HG02642 (cell line): ENCODE results near the gene EVL.
A peak's percentile ranks its signal among the peaks of the same experiment; 100 is the strongest.

ENCODE experiments used
- ATAC-seq: cut with Tn5 transposase; IDR thresholded peaks from one replicate; pipeline ENCODE4 v1.9.1; 2021; ENCODE audit warnings: mild to moderate bottlenecking; ENCODE audit not compliant: unreplicated experiment, poor library complexity

EVL gene

DNA sequence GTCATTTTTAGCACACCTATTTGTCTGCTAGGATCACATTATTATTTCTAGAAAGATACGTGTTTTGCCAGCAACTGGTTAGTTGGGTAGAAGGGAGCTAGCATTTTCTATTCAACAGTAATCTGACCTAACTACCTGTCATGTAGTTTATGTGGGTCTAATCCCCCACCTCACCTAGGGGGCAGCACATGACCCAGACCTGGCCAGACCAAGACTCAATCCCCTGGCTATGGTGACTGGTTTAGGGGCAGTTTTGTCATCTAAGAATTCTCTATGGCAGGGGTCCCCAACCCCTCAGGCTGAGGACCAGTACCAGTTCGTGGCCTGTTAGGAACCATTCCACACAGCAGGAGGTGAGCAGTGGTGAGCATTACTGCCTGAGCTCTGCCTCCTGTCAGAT lies 29.5 kb upstream of the EVL start:
- ATAC-seq = no peak

DNA sequence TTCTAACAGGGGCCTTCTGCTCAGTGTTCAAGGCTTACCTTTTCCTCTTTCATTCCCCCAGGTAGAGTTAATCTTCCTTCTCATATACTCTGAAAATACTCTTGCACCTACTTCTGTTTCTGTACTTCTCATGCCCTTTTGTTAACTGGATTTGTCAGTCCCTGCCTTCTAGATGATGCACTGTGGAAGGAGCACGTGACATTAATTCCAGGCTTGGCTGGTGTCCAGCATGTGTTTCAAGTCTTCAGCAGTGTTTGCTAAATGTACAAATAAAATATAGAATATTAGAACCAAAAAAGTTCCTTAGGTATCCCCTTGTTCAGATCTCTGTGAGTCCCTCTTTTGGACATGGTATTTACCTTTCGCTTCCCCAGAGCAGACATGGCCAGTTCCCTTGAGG lies 27.9 kb upstream of the EVL start:
- no peak for ATAC-seq

DNA sequence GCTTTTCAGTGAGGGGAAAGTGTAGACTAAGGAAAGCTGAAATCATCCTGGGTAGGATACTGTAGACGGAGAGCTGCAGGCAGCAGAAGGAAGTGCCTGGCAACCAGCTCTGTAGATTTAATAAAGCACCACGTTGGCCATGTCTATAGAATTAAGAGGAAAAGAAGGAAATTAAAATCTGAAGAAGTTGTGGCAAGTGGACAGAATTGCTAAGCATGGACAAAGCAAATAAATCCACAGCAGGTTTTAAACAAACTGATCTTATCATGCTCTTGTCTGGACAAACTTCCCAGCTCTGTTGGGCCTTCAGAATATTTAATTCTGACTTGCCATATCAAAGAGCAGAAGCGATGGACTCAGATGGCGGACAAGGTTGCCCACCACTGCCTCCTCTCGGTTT lies 27.2 kb upstream of the EVL start:
- no peak for ATAC-seq

DNA sequence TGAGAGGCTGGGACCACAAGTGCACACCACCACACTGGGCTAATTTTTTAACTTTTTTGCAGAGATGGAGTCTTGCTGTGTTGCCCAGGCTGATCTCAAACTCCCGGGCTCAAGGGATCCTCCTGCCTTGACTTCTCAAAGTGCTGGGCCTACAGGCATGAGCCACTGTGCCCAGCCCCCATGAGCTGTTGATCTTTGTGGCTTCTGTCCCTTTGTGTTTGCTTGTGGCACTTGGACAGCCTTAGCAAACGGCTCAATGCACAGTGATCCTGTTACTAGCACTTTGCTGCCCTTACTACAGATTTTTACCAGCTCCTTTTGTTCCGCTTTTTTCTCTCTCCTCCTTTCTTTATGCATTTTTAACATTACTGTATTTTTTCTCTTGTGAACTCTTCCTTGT lies 25.3 kb upstream of the EVL start:
- ATAC-seq = no peak

DNA sequence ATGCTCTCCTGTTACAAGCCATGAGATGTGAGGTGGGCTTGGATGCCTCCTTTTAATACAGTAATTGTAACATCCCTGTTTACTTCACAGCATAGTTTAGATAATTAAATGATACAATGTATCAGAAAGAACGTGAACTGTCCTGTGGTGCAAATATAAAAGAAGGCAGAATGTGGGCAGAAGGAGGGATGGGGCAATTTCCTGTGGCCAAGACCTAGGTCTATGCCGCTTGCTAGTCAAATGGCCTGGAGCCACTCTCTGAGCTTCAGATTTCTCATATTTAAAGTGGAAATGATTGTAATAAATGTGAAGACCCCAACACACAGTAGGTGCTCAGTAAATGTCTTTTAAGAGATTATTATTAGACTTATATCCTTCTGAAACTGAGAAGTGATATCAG lies 24.0 kb upstream of the EVL start:
- ATAC-seq = no peak

DNA sequence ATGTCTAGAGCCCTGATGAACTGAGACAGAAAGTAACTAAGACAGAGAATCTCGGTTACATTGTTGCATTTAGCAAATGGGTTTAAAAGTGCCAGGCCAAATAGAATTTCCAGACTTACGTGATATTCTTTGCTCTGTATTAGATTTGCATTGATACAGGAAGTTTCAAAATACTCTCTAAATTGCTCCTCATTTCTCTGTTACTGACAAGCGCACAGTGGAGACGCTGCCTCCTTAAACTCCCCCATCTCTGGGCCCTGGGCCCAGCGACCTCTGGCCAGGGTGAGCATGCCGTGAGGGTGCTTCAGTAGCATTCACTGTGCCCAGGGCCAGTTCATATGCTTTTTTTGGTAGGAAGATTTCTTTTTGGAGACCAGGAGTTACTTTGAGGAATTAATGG lies 22.9 kb upstream of the EVL start:
- ATAC-seq = no peak

DNA sequence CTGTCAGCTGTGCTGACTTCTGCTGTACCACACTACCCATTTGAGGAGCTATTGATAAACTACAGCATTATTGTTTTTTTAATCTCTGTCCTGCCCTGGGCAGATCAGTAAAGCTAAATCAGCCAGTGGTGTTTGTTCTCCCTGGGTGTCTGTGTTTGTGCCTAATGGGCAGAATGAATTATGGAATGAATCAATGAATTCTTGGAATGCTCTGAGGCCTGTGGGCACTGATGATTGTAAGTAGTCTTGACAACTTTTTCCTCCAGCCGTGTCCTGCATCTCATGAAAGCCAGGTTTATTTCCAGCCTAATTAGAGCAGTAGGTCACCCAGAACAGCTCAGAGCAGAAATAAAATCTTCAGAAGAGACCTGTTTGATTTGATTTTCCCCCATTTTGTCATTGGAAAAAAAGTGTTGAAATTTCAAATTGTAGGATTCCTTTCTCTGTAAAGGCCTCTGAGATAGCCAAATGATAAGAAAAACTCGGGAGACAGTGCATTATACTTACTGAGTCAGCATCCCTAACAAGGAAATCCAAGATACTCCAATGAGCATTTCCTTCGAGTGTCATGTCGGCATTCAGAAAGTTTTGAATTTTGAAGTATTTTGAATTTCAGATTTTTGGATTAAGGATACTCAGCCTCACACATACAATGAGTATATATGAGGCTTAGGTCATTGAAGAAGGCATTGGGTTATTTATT lies 19.4 kb upstream of the EVL start:
- ATAC-seq = no peak

DNA sequence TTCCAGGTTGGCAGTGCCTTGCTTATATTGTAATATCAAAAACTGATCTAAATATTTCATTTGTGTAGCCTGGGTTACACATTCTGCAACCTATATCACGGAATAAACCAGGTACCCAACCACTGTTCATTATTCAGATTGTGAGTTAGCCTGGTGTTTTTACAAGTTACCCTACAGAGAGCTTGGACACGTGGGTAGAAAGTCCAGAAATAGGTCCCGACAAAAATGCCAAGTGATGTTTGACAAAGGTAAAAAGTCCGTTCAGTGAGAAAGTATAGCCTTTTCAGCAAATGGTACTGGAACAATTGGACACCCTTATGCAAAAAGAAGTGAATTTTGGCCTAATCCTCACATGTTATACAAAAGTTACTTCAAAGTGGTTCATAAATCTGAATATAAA lies 17.6 kb upstream of the EVL start:
- ATAC-seq = no peak

DNA sequence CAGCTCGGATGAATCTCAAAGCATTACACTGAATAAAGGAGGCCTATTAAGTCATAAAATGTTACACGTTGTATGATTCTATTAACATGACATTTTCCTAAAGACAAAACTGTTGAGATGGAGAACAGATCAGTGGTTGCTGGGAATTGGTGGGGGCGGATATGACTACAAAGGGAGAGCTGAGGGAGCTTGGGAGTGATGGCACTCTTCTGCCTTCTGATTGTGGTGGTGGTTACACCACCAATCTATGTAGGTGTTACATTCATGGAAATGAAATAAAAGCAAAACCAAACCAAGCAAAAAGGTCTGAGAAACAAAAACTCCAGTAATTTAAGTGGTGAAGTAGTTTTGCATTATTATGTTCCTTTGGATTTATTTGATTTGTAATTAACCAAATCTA lies 16.4 kb upstream of the EVL start:
- no peak for ATAC-seq

DNA sequence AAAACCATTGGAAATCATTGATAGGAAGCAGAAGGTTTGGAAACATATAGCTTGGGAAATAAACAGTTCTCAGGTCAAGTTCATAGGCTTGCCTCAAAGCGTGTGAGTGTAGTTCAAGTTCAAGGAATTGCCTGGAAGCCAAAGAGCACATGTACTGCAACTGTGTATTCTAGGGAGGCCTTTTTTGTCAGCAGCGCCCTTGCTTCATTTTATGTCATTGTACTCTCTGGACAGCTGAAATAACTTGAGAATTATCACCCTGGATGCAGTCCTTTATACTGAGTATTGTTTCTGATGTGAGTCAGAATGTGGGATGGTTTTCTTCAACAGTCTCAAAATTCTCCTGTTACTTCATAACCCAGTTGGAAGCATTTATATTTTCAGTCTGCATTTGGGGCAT lies 16.0 kb upstream of the EVL start:
- no peak for ATAC-seq

DNA sequence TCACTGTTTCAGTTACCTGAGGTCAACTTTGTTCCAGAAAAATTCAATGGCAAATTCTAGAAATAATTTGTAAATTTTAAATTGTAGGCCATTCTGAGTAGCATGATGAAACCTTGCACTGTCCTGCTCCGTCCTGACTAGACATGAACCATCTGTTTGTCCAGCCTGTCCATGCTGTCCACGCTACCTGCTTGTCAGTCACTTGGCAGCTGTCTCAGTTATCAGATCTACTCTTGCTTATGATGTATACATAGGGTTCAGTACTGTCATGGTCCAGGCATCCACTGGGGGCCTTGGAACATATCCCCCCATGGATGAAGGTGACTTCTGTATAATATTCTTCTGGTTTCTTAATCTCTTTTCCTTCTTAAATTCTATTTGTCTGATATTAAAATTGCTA lies 14.1 kb upstream of the EVL start:
- ATAC-seq = no peak

DNA sequence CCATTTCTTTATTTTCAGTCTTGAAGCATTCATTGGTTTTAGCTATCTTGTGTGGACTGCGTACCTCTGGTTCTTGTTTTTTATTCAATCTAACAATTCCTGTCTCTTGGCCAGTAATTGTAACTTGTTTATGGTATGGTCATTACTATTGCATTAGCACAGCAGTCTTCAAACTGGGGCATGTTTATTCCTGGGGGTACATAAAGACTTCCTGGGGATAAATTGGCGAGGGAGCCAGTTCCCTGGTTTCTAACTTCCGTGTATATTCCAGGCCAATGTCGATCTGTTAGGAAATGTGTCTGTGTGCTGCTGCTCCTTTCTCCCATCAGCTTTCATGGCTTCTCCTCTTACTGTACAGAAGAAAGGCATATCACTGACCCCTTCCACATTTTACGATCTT lies 13.7 kb upstream of the EVL start:
- no peak for ATAC-seq

DNA sequence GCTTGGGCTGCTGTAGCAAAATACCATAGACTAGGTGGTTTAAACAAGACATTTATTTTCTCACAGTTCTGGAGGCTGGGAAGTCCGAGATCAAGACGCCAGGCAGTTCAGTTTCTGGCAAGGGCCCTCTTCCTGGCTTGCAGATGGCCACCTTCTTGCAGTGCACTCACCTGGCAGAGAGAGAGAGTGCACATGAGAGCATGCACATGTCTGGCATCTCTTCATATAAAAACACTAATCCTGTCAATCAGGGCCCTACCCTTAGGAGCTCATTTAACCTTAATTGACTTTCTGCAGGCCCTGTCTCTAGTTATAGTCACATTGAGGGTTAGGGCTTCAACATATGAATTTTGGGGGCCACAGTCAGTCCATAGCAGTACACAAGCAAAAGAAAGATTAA lies 12.4 kb upstream of the EVL start:
- ATAC-seq = no peak

DNA sequence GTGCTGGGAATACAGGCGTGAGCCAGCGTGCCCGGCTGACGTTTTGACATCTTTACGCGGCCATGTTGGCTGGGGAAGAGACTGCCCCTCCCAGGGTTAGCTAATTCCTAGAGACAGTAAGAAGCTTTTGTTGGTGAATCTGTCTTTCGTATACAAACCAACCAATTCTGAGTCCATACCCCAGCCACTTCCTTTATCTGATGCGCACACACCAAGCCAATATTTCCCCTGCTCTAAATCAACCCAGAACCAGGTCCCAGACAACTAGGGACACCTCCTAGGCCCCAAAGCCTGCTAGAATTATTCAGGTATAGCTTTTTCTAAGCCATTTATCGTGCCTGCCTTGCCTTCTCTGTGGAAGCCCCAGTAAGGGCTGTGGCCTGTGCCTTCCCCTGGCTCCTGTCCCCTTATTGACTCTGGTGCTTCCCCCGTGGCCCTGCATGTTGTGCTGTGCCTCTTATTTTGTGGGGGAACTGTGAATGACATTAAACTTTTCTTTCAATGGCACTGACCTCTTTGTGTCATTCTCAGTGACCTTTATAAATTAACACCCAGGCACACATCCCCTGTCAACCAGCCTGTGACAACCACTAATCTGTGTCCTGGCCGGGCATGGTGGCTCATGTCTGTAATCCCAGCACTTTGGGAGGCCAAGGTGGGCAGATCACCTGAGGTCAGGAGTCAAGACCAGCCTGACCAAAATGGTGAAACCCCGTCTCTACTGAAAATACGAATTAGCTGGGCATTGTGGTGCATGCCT lies 10.7 kb upstream of the EVL start:
- ATAC-seq = no peak

DNA sequence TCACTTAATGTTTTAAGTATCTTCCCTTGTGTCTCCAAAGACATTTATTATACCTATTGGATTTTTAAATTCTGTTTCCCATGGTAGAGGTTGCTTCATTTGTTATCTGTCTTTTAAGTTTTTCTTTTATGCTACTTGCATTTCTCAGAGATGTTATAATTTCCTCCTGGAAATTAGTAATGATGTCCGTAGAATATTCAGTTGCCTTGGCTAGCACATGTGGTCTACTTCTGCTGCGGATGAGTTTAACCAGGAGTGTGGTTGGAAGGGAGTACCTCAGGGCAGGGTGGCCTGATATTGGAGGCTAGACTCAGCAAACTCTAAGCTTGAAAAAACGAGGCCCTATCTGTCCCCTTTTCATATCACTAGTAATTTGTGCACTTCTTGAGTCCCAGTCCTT lies 8.8 kb upstream of the EVL start:
- ATAC-seq = no peak

DNA sequence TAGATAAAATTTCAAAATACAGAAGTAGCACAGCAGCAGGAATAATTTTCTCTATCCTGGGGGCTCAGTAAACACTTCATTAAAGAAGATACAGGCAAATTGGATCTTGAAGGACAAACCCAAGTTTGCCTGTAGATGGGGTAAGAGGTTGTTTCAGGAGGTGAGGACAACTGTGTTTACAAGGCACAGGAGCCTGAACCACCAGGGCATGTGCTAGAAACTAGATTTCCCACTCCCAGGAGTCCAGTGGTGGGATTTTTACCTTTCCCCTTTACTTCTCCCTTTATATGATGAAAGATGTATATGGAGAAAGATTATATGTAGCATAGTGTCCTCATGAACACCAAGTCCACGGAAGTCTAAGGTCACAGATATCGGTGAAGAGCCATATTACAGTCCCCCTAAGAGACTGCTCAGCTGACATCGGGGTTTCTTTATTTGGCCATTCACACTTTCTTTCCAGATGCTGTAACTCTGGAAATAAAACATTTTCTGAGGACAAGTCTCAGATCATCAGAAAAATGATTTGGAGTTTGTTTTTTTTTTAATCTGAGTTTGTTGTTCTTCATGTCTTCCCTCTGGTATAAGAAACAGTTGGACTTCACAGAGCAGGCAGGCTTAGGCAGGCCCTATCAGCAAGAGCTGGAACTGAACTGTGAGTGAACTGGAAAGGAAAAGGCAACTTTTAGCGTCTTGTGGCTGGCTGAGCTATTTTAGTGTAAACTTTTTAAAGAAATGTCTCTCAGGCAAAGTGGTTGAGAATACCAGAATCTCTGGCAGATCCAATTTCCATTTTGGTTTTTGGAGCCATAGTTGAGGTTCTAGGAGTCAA lies 8.0 kb upstream of the EVL start:
- peak; percentile 48 for ATAC-seq

DNA sequence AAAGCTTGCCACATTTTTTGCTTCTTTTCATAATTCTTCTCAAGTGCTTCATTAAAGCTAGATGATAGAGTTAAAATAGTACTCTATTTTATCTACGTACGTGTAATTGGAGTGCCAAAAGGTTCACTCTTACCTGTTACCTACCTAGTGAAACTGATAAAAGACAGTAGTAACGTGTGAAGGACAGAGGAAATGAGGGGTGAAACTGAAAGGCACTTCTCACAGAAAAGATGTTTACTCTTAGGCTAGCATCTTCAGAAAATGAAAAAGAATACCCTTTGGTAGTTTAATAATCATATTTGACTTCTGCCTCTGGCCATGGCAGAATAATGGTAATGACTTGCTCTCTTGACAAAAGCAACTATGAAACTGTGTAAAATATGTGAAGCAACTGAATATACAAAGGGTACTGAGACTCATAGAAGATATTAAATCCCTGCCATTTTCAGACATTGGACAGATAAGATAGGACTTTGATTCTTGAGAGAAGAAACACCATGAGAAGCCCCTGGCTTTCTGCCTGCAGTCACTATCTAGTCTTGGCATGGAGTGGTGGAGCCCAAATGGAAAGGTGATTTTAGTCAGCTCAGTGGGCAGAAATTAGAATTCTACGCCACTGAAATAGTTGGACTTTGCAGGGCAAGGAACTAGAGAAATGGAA lies 6.3 kb upstream of the EVL start:
- peak; percentile 70 for ATAC-seq

DNA sequence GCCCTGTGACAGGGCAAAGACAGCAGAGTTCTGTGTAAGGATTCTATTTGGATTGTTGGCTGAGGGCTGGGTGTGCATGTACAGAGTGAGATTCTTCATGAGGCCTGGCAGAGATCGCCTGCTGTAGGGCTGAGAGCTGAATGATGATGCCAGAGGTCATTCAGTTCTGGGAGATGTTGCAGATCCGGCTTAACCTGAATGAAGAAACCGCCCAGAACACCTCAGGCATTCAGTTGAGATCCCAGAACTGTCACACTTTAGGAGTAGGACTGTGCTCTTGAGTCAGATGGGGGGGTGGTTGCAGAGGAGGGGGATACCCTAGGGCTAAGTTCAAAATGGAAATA lies 5.8 kb upstream of the EVL start:
- ATAC-seq = no peak

DNA sequence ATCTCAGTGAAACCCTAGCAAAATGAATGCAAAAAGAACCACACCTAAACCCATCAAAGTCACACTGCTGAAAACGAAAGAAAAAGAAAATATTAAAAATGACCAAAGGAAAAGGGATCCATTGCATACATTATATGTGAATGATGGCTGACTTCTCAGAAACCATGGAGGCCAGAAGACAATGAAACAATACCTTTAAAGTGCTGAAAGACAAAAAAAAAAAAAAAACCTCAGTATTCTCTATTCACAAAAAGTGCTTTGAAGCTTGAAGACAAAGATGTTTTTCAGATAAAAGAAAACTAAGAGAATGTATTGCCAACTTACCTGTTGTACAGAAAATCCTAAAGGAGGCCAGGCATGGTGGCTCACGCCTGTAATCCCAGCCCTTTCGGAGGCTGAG lies 4.5 kb upstream of the EVL start:
- ATAC-seq = no peak

DNA sequence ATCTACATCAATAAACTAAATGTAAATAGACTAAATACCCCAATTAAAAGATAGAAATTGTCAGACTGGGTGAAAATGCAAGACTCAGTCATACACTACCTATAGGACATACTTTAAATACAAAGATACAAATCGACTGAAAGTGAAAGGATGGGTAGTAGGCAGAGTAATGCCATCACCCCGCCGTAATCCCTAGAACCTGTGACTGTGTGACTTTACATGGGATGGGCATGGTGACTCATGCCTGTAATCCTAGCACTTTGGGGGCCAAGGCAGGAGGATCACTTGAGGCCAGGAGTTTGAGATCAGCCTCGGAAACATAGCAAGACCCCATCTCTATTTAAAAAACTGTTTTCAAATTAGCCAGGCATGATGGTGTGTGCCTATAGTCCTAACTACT lies 2.6 kb upstream of the EVL start:
- no peak for ATAC-seq

DNA sequence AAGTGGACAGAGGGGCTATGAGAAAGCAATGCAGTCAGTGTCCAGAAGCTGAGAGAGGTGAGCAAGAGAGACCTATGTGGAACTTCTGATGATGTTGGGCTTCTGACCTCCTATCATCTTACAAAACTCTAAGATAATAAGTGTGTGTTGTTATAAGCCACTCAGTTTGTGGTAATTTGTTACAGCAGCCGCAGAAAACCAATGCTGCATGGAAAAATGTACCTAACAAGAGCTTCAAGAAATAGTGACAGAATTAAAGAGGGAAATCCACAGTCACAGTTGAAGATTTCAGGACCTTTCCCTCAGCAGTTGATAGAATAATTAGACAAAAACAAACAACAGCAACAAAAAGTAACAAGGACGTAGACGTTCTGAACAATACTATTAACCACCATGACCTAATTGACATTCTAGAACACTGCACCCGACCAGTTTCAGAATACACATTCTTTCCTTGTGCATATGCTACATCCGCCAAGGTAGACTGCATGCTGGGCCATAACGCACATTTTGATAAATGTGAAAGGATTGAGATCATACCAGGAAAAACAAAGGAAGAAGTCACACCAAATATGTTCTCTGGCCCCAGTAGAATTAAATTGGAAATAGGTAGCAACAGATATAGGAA lies 1.8 kb upstream of the EVL start:
- ATAC-seq = no peak
